Gastroesophageal sphincter (tissue), 3 donors: ENCODE results near the gene PRLR.

Experiments used
- CTCF ChIP-seq, 4 experiments: fragments of 200-600 bp in 2 of 4; fragments of 450-650 bp in 2 of 4; sonication (generic) in 1 of 4; IDR thresholded peaks; one replicate each; pipeline ENCODE4 v1.5.1; 2017 to 2019; ENCODE audit warnings: antibody characterized with exemption in 4 of 4, mild to moderate bottlenecking in 2 of 4, moderate library complexity in 2 of 4
- EP300 ChIP-seq: sonication (generic); formaldehyde crosslinking; IDR thresholded peaks from one replicate; pipeline ENCODE4 v1.6.1; 2017; ENCODE audit warnings: antibody characterized with exemption, mild to moderate bottlenecking

DNA sequence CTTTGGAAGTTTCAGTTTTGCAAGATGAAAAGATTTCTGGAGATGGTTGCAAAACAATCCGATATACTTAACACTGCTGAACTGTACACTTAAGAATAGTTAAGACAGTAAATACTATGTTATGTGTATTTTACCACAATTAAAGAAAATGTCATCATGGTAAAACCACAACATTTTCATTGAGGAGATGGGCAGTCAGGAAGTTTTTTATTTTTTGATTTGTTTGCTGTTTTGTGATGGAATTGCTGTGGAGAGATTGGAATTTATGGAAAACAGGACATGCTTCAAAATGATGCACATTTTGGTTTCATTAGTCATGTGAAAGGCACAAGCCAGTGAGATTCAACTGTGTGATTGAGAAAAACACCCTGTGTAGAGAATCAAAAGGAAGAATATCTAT is 92.1 kb downstream of the PRLR start:
- TF ChIP-seq CTCF (IDR thresholded peaks at IDR 0.05) (no peak), EP300 (no peak)
